SW 1271 (cell line): ENCODE measurements around the gene MYPN.
"Not testable (repeated sequence)": the region's sequence is repeated elsewhere in the genome, so short reads cannot be mapped to it uniquely, and the experiment has no call there.

Source experiments
- DNase-seq, 2 experiments: peaks; one replicate each; lab custom pipeline; 2025; lab: John Stamatoyannopoulos, UW

MYPN gene

GRCh38 chr10:68224810-68225209 is 115.5 kb downstream of the MYPN start:
- DNase-seq, result no peak

- DNase-seq, result no peak
Observed at GRCh38 chr10:68230268-68230667, 121.0 kb downstream of the MYPN start.

GRCh38 chr10:68231106-68231816 is 122.0 kb downstream of the MYPN start:
- DNase-seq, result peak; percentile 39 to 64

- no peak for DNase-seq
Observed at GRCh38 chr10:68231817-68232251, 122.5 kb downstream of the MYPN start, which contains the start of gene ATOH7. TSS of gene ATOH7 (minus strand) at chr10:68232113. CDS start at chr10:68231677, 436 bp downstream.

- DNase-seq, result no peak
Observed at GRCh38 chr10:68233046-68233445, 123.8 kb downstream of the MYPN start.

- DNase-seq, result no peak
Observed at GRCh38 chr10:68235111-68235510, 125.8 kb downstream of the MYPN start.

- no peak for DNase-seq
Observed at GRCh38 chr10:68235581-68235980, 126.3 kb downstream of the MYPN start.

- DNase-seq, result no peak
Observed at GRCh38 chr10:68237173-68237572, 127.9 kb downstream of the MYPN start.

- no peak for DNase-seq
Observed at GRCh38 chr10:68238371-68238770, 129.1 kb downstream of the MYPN start.

- no peak for DNase-seq
Observed at GRCh38 chr10:68239069-68239468, 129.8 kb downstream of the MYPN start.

- no peak for DNase-seq
Observed at GRCh38 chr10:68239596-68240150, 130.4 kb downstream of the MYPN start.

GRCh38 chr10:68242051-68242450 is 132.8 kb downstream of the MYPN start:
- no peak for DNase-seq

GRCh38 chr10:68246397-68246796 is 137.1 kb downstream of the MYPN start:
- DNase-seq, result not testable (repeated sequence)

GRCh38 chr10:68247931-68248330 is 138.6 kb downstream of the MYPN start:
- no peak for DNase-seq

GRCh38 chr10:68249297-68249696 is 140.0 kb downstream of the MYPN start:
- no peak for DNase-seq

- DNase-seq, result no peak
Observed at GRCh38 chr10:68251151-68251550, 141.9 kb downstream of the MYPN start.

GRCh38 chr10:68251625-68252495 is 142.6 kb downstream of the MYPN start:
- no peak for DNase-seq

GRCh38 chr10:68253346-68253745 is 144.1 kb downstream of the MYPN start:
- no peak for DNase-seq

GRCh38 chr10:68261132-68261856 is 152.0 kb downstream of the MYPN start:
- DNase-seq, result no peak
